Right lobe of liver (tissue), 4 donors: ENCODE measurements around the gene ARHGEF19.

Experiments
- CTCF ChIP-seq, 4 donors: fragments of 200-600 bp in 3 of 4; fragments of 450-650 bp in 1 of 4; IDR thresholded peaks; one replicate each; pipeline versions ENCODE4 v1.5.1 to v1.8.0; 2016 to 2022; ENCODE audit warnings: antibody characterized with exemption in 4 of 4, mild to moderate bottlenecking in 2 of 4
- POLR2A ChIP-seq: fragments of 450-650 bp; IDR thresholded peaks from one replicate; pipeline ENCODE4 v1.6.1; 2017; ENCODE audit warnings: antibody characterized with exemption, mild to moderate bottlenecking
- donor health status: DM: no; HTN: no; CAD: no.
- donor health status: DM: no; HTN: no; CAD: no.
- donor health status: DM: no; HTN: yes; CAD: no.

- TF ChIP-seq CTCF (IDR thresholded peaks at IDR 0.05) (no peak), POLR2A (no peak)
Observed at GRCh38 chr1:16186655-16187235, 25.7 kb downstream of the ARHGEF19 start.
